HG02981 (cell line): ENCODE data around the gene OSBP2.

Experiments
- ATAC-seq: cut with Tn5 transposase; IDR thresholded peaks from one replicate; pipeline ENCODE4 v1.9.1; 2021; ENCODE audit warnings: mild to moderate bottlenecking, moderate library complexity; ENCODE audit not compliant: unreplicated experiment

OSBP2 gene

DNA sequence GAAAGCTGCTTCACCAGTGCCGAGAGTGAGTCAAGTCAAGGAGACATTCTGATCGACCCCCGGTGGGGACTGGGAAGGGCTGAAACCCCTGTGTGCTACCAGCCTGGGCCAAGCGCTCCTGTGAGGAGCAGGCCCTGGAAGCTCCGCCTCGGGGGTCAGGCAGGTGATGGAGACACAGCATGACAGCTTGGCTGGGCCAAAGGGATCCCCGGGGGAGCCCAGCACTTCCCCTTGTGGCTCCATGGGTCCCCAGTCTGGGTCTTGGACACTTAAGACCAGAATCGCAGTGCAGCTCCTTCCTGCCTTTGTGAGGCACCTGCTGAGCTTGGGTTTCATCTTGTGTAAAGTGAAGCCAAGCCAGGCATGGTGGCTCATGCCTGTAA lies 184.7 kb downstream of the OSBP2 start:
- ATAC-seq = no peak

DNA sequence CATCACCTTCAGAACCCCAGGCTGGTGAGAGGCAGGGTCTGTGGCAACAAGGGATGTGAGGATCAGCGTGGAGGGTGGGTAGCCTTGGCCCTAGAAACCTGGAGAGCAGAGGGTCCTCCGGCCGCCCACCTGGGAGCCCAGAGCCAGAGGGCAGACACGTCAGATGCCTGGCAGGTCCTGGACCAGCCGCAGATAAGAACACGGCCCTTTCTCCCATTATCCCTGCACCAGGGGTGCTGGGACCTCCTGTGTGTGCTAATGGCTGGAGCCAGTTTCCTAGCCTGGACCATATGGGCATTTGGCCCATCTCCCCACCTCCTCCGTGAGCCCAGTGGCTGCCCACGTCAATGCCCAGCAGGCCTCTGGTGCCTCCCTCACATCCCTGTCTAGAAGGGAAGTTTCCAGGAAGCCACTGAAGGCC lies 185.5 kb downstream of the OSBP2 start:
- no peak for ATAC-seq

GRCh38 chr22:30880847-30881246 lies 186.2 kb downstream of the OSBP2 start:
- no peak for ATAC-seq

DNA sequence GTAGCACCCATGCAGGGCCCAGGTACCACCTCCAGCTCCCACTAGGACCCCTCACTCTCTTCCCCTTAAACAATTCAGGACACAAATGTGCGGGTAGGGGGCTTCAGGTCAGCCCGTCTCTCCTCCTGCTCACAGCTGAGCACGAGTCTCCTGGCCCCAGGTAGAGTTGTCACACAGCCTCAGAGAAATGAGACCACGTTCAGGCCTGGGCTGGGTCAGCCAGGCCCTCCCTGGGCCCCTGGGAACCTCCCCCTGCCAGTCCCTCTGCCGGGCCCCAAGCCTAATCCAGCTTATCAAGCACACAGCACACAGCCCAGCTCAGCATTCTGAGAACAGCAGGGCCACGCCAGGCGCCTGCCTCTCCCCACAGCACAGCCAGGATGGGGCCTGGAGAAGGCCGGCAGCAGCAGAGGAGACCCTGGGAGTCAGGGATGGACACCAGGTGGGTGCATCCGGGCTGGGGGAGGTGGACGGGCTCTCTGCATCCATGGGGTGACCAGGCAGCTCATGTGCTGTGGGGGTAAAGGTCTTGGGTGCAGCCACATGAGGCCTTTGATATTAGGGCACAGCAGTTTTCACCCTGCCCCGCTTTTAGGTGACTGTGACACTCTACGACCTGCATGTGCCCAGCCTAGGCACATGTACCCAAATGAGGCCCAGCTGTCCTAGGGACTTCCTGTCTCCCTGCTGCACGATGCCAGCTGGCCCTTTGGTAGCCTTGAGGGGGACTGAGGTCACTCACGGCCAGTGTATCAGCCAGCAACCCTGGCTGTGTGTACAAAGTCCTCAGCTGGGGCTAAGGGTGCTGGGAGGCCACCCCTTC lies 186.9 kb downstream of the OSBP2 start:
- ATAC-seq = no peak

- no peak for ATAC-seq
Observed at GRCh38 chr22:30882184-30882717, 187.6 kb downstream of the OSBP2 start.

DNA sequence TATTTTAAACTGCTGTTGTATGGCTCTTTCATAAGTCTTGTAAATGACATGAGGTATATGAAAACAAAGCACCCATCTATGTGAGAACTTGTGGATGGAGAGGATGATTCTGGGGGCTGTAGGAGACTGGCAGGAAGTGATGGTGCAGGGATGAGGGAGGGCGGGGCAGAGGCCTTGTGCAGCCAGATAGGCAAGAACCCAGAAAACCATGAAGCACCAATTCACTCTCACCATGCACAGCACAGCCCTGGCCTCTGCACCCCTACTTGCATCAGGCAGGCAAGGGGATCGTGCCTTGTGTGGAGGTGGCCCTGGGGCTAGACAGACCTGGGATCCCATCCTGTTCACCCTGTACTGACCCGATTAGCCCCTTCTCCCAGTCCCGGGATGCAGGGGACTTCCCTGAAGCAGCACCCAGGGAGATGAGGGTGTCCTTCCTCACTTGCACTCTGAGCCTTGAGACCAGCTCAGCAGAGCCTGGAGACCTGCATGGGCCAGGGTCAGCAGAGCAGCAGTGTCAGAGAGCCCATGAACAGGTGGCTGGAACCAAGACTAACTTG lies 188.4 kb downstream of the OSBP2 start:
- ATAC-seq = no peak

- no peak for ATAC-seq
Observed at GRCh38 chr22:30883586-30884145, 189.0 kb downstream of the OSBP2 start.

- no peak for ATAC-seq
Observed at GRCh38 chr22:30884211-30885000, 189.7 kb downstream of the OSBP2 start.

DNA sequence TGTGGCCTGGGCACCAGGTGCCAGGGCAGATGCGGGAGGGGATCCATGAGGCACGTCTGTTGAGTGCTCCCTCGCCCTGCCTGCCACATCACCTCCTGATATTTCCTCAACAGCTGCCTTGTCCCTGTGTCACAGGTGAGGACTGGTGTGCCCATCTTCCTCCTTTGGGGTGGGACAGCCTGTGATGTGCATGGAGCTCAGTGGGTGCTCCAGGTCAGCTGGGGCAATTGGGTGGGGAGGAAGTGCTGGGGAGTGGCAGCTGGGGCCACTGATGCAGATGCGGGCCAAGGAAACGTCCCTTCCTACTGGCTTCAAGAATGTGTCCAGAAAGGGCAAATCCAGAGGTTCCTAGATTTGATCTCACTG lies 190.3 kb downstream of the OSBP2 start:
- no peak for ATAC-seq

DNA sequence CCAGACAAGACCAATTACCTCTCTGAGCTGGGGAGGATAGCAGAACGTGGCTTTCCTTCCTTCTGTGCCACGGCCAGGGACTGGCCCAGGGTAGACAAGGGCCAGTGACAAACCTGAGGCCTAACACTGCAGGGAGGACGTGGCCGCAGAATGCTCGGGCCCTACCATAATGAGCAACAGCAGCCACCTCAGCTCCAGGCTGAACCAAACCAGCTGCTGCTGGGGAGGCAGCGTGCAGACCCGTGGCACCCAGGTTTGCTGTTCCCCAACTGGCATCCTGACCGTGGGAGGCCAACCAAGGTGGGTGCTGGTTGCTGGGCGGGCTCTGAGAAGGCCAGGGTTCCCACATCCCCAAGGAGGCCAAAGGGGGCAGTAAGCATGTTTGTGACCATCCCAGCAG lies 190.9 kb downstream of the OSBP2 start:
- ATAC-seq = no peak

GRCh38 chr22:30887453-30887852 lies 192.8 kb downstream of the OSBP2 start:
- ATAC-seq = no peak

- ATAC-seq = no peak
Observed at GRCh38 chr22:30887861-30888260, 193.2 kb downstream of the OSBP2 start.

DNA sequence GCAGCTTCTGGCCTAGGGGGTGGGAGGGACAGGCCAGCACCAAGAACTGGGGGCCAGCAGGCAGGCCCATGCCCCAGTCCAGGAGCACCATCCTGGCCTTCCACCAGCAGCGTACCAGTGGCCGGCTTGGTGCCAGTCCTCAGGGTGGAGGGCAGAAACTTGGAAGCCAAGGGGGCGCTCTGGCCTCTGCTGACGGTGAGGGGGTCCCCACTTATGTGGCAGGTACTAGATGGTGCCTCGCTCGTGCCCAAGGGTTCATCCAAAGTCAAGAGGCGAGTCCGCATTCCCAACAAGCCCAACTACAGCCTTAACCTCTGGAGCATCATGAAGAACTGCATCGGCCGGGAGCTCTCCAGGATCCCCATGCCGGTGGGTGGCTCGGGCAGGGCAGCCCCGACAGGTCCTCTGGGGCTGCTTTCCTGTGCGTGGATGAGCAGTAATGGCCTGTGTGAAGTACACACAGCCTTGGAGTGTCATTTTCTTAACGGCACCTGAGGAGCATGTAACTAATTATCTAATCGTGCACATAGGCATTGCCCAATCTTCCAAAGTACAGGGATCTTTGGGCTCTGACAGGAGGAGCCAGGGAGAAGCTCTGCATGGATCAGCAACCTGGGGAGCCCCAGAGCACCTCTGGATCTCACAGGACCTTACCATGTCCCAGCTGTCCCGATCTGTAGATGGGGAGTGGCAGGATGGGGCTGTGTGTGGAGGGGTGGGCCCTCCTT lies 194.8 kb downstream of the OSBP2 start:
- no peak for ATAC-seq

GRCh38 chr22:30889996-30890480 lies 195.4 kb downstream of the OSBP2 start:
- ATAC-seq = no peak

GRCh38 chr22:30890686-30891442 lies 196.2 kb downstream of the OSBP2 start:
- no peak for ATAC-seq

- ATAC-seq = no peak
Observed at GRCh38 chr22:30891443-30891755, 196.7 kb downstream of the OSBP2 start.

- ATAC-seq = no peak
Observed at GRCh38 chr22:30891781-30892180, 197.1 kb downstream of the OSBP2 start.

GRCh38 chr22:30892286-30892685 lies 197.6 kb downstream of the OSBP2 start:
- ATAC-seq = no peak

DNA sequence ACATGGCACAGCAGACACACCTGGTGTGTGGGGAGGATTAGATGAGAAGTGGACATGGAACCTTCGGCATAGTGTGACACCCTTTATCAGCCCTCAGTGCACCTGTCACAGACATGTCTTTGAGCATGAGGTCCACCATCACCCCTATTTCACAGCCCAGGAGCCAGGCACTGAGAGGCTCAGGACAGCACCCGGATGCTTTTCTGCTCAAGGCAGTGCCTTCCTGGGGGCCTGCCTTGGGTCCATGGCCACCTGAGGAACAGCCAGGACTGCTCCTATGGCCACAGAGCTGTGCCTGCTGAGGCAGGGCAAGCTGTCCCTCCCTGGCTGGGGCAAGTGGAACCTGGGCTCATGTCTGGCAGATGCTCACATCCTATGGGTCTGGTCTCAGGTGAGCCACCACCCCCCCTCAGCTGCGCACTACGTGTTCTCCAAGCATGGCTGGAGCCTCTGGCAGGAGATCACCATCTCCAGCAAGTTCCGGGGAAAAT lies 198.1 kb downstream of the OSBP2 start:
- ATAC-seq = no peak
